Adrenal gland (tissue), 12 donors: Measurements from ENCODE around the gene RHEB. TPM values are rescaled to one million over a fixed set of nuclear protein-coding genes. Genes with fewer than 3 reads are reported as not detected.
"Not testable (repeated sequence)": the region's sequence is repeated elsewhere in the genome, so short reads cannot be mapped to it uniquely, and the experiment has no call there.

Source experiments
- DNase-seq, 7 donors: peaks; one replicate each; pipeline ENCODE4 v3.0.0-alpha.2; 2019 to 2020
- H3K27ac ChIP-seq, 5 donors: fragments of 200-600 bp; sonication (generic) in 4 of 5; 1 replicate in 3 of 5; 2 replicates in 2 of 5; pipeline versions ENCODE4 v1.5.1 to v1.8.0; 2016 to 2020; ENCODE audit warnings: mild to moderate bottlenecking in 1 of 5
- H3K27me3 ChIP-seq: fragments of 200-600 bp; 2 replicates; pipeline ENCODE4 v1.8.0; 2021
- H3K36me3 ChIP-seq, 2 donors: fragments of 200-600 bp; replicated peaks in 1 of 2; 1 replicate in 1 of 2; 2 replicates in 1 of 2; pipeline versions ENCODE4 v1.5.1 to v1.8.0; 2018 to 2022
- H3K4me1 ChIP-seq, 2 donors: fragments of 200-600 bp; replicated peaks in 1 of 2; 1 replicate in 1 of 2; 2 replicates in 1 of 2; pipeline versions ENCODE4 v1.5.1 to v1.8.0; 2018 to 2021
- H3K4me3 ChIP-seq, 4 donors: fragments of 200-600 bp; sonication (generic) in 3 of 4; one replicate each; pipeline ENCODE4 v1.5.1; 2016 to 2018
- H3K9me3 ChIP-seq, 3 donors: fragments of 200-600 bp; sonication (generic) in 1 of 3; replicated peaks in 1 of 3; 1 replicate in 2 of 3; 2 replicates in 1 of 3; pipeline versions ENCODE4 v1.5.1 to v1.8.0; 2016 to 2021
- POLR2A ChIP-seq, 2 donors: fragments of 450-650 bp; IDR thresholded peaks; one replicate each; pipeline ENCODE4 v1.6.1; 2017; ENCODE audit warnings: antibody characterized with exemption in 2 of 2, mild to moderate bottlenecking in 2 of 2, moderate library complexity in 1 of 2
- WGBS, 4 donors: extraction: QIAGEN DNeasy Blood & Tissue Kit in 2 of 4; methylation state at CpG; one replicate each; pipeline versions ENCODE4 v1.1.5 to v1.1.7; 2013 to 2017; 5-methylcytosine and 5-hydroxymethylcytosine counted together
- intact Hi-C, 2 donors: fragments of 100-400 bp; cut with DNase I; formaldehyde crosslinking; loops; one replicate each; pipeline versions ENCODE4 v1.14.1 to v1.15.0; 2022 to 2023
- polyA plus RNA-seq, 3 donors: library from polyadenylated mRNA; stranded (reverse); fragments of 200-250 nt in 2 of 3; fragments of 350-450 nt in 1 of 3; fragmentation: Illumina TruSeq in 1 of 3; extraction: RNeasy Lipid Tissue Mini Kit (QIAGEN cat#74804) in 1 of 3; gene quantifications; one replicate each; pipeline ENCODE4 v1.2.3, GENCODE V29; 2013 to 2014
- total RNA-seq, 9 donors: library from RNA; depleted of rRNA in 4 of 9; stranded (reverse); fragments of >200 nt in 4 of 9; fragments of 120-200 nt in 1 of 9; fragmentation: NEBNext Ultra II Directional in 1 of 9; extraction: Animal tissue kit (Norgen Biotek cat#: 25700) in 1 of 9; gene quantifications; one replicate each; pipeline versions ENCODE4 v1.1.0 to v1.2.4, GENCODE V29; 2013 to 2023
- TF ChIP-seq, protein P1 (sequence below), 6 experiments: fragments of 450-650 bp in 4 of 6; fragments of 200-600 bp in 2 of 6; sonication (generic) in 1 of 6; IDR thresholded peaks; 1 replicate in 5 of 6; 2 replicates in 1 of 6; pipeline versions ENCODE4 v1.5.1 to v1.8.0; 2016 to 2021; ENCODE audit warnings: antibody characterized with exemption in 6 of 6, mild to moderate bottlenecking in 2 of 6, moderate library complexity in 1 of 6
- donor health status: healthy with polysubstance abuse.
- donor health status: Bipolar disorder and iron deficiency.
- donor health status: DM: yes; HTN: yes; CAD: no.
- donor health status: DM: no; HTN: no; CAD: no.
- donor health status: DM: no; HTN: no; CAD: no.
- donor health status: DM: yes; HTN: yes; CAD: no.

RHEB gene
- total and polyA plus RNA-seq, 12 donors, result 66.3 to 309 (median 127) TPM

DNA sequence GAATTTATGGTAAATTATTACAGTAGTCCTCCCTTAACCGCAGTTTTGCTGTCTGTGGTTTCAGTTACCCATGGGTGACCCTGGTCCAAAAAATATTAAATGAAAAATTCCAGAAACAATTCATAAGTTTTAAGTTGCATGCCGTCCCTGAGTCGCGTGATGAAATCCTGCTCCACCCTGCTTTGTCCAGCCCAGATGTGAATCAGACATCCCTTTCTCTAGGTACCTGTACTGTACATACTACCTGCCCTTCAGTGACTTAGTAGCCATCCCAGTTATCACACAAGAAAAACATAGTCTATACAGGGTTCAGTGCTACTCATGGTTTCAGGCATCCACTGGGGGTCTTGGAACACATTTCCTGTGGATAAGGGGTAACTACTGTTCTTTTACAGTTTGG lies 20.5 kb upstream of the RHEB start:
- WGBS, 4 donors, result 95 to 97% (median 96%) methylated on average over 4 of the region's 4 CpGs
- Histone ChIP-seq H3K27me3 (no peaks in the 10 kb centered on the region), H3K36me3 (no peaks in the 10 kb centered on the region), H3K27ac (peak overlapping the region in 1 of 5 donors; percentile 69), H3K9me3 (no peaks in the 10 kb centered on the region), H3K4me3 (no peak overlapping the region), H3K4me1 (peaks cover 0 to 25% of the 10 kb centered on the region in 2 donors)
- intact Hi-C loops, result no loop called here
- TF ChIP-seq POLR2A (IDR thresholded peaks at IDR 0.05), result no peak
- TF ChIP-seq, protein P1, sequence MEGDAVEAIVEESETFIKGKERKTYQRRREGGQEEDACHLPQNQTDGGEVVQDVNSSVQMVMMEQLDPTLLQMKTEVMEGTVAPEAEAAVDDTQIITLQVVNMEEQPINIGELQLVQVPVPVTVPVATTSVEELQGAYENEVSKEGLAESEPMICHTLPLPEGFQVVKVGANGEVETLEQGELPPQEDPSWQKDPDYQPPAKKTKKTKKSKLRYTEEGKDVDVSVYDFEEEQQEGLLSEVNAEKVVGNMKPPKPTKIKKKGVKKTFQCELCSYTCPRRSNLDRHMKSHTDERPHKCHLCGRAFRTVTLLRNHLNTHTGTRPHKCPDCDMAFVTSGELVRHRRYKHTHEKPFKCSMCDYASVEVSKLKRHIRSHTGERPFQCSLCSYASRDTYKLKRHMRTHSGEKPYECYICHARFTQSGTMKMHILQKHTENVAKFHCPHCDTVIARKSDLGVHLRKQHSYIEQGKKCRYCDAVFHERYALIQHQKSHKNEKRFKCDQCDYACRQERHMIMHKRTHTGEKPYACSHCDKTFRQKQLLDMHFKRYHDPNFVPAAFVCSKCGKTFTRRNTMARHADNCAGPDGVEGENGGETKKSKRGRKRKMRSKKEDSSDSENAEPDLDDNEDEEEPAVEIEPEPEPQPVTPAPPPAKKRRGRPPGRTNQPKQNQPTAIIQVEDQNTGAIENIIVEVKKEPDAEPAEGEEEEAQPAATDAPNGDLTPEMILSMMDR (IDR thresholded peaks at IDR 0.05), result no peak
- no peak for DNase-seq

DNA sequence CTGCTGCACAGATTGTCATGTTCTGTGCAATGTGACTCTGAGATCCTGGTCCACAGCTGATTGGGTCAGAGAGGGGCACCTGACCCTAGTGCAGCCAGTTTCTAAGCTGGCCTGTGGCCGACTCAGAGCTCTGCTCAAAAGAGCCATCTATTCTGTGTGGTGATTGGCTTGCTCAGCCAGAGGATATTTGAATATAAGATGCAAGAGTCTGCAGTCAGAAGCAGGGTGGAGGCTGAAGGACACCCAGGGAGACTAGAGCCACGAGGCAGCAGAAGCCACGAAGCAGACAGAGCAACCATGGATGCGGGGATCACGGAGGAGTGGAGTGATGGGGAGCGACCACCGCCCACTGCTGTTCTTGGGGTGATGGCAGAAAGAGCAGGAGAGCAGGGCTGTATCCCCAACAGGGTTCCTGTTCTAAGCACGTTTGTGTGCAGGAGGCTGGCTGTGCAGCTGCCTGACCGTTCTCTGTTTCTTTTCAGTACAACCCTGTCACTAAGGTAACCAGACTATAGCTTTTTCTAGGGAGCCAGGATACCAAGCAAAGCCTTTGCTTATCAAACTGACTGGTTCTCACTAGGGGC lies 19.5 kb upstream of the RHEB start:
- no peak overlapping the region for H3K4me3 ChIP-seq
- H3K36me3 ChIP-seq, result no peaks in the 10 kb centered on the region
- peaks cover 0 to 25% of the 10 kb centered on the region in 2 donors for H3K4me1 ChIP-seq
- TF ChIP-seq, protein P1 (IDR thresholded peaks at IDR 0.05), result no peak
- peak in 1 of 2 donors; percentile 25 for TF ChIP-seq POLR2A (IDR thresholded peaks at IDR 0.05)
- H3K27ac ChIP-seq, result peak overlapping the region in 3 of 5 donors; percentile 13 to 69 (median 54)
- H3K9me3 ChIP-seq, result no peaks in the 10 kb centered on the region
- 61 to 66% (median 64%) methylated on average over 8 to 9 of the region's 9 CpGs for WGBS, 4 donors
- intact Hi-C loops, result no loop called here
- H3K27me3 ChIP-seq, result no peaks in the 10 kb centered on the region
- DNase-seq, result peak; percentile 33 to 93 (median 63)

DNA sequence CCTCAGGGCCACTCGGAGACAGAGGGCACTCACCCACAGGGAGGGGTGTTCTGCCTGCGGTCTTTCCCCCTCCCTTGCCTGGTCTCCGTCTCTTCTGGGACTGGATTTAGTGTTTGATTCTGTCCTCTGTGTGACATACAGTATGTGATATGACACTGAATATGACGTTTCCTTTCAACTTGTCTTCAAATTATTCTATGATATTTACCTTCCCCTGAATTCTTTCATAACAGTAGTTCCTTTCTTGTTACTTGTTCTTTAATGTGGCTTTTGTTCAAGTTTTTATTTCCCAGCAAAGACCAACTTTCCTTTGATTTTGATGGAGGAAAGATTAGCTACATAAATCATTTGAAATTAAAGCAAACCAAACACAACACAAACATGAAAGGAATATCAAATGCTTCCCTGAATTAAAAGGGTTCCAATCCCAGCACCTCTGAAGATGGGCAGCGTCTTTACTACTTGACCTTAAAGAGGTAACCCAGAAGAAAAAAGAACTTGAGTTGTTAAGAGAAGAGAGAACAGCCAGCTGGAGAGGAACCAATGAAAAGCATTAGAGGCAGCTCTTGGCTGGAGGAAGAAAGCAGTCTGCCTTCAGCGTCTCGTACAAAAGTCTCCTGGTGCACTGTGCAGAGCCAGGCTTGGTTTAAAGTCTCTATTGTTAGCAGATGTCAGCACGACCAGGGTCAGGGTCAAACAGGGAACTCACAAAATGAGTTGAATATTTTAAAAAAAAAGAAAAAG lies 18.3 kb upstream of the RHEB start:
- Histone ChIP-seq H3K36me3 (no peaks in the 10 kb centered on the region), H3K27me3 (no peaks in the 10 kb centered on the region), H3K9me3 (no peaks in the 10 kb centered on the region), H3K4me1 (peaks cover 0 to 25% of the 10 kb centered on the region in 2 donors), H3K27ac (peak overlapping the region in 4 of 5 donors; percentile 6 to 76 (median 41)), H3K4me3 (no peak overlapping the region)
- 13 to 28% (median 23%) methylated on average over 8 of the region's 8 CpGs for WGBS, 4 donors
- TF ChIP-seq POLR2A (IDR thresholded peaks at IDR 0.05), result peak in 1 of 2 donors; percentile 11
- TF ChIP-seq, protein P1 (IDR thresholded peaks at IDR 0.05), result no peak
- intact Hi-C loops, result no loop called here
- peak in 6 of 7 donors; percentile 35 to 73 (median 52) for DNase-seq

DNA sequence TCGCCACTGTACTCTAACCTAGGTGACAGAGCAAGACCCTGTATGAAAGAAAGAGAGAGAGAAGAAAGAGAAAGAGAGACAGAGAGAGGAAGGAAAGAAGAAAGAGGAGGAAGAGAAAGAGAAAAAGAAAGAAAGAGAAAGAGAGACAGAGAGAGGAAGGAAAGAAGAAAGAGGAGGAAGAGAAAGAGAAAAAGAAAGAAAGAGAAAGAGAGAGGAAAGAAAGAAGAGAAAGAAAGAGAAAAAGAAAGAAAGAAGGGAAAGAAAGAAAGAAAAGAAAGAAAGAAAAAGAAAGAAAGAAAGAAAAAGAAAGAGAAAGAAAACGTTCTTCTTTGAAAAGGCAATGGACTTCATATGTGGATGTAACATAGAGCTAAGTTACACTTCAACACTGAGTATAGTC lies 16.5 kb upstream of the RHEB start:
- WGBS, 4 donors, result 87 to 95% (median 93%) methylated on average over 2 of the region's 2 CpGs

More for the DNA sequence above, 16.5 kb upstream of the RHEB start:
- H3K4me3 ChIP-seq, H3K36me3 ChIP-seq, DNase-seq, H3K27ac ChIP-seq, intact Hi-C loops, H3K27me3 ChIP-seq, H3K9me3 ChIP-seq: not testable (repeated sequence)
- peaks cover 0 to 25% of the 10 kb centered on the region in 2 donors for H3K4me1 ChIP-seq
